Glomerular endothelial cell (primary cell): ENCODE results near the gene CLPX. TPM values are rescaled to one million over a fixed set of nuclear protein-coding genes. Genes with fewer than 3 reads are reported as not detected.
"Not testable (repeated sequence)": the region's sequence is repeated elsewhere in the genome, so short reads cannot be mapped to it uniquely, and the experiment has no call there.

Source experiments
- DNase-seq: peaks from one replicate; pipeline ENCODE4 v3.0.0-alpha.2; 2011; ENCODE audit warnings: low read depth, low spot score; ENCODE audit errors: extremely low read depth
- total RNA-seq: library from RNA; depleted of rRNA; stranded (reverse); fragments of >200 nt; gene quantifications from 2 replicates; pipeline ENCODE4 v1.2.3, GENCODE V29; 2015

The CLPX gene
- total RNA-seq, 1 donor from 2014 or later: 37.9 TPM

GRCh38 chr15:65207280-65207840 is 22.2 kb upstream of the CLPX start:
- no peak for DNase-seq

GRCh38 chr15:65206750-65207149 is 21.6 kb upstream of the CLPX start:
- DNase-seq: no peak

- DNase-seq: no peak
These were observed 20.0 kb upstream of the CLPX start for GRCh38 chr15:65204931-65205660.

GRCh38 chr15:65204236-65204930 is 19.2 kb upstream of the CLPX start:
- no peak for DNase-seq

- no peak for DNase-seq
These were observed 16.8 kb upstream of the CLPX start for GRCh38 chr15:65201918-65202317.

GRCh38 chr15:65198571-65198970 is 13.4 kb upstream of the CLPX start:
- DNase-seq: no peak

- no peak for DNase-seq
These were observed 12.1 kb upstream of the CLPX start for GRCh38 chr15:65197337-65197645.

- no peak for DNase-seq
These were observed 11.6 kb upstream of the CLPX start for GRCh38 chr15:65196637-65197336.

- no peak for DNase-seq
These were observed 10.4 kb upstream of the CLPX start for GRCh38 chr15:65195548-65195923.

GRCh38 chr15:65194826-65195547 is 9.8 kb upstream of the CLPX start:
- DNase-seq: no peak

GRCh38 chr15:65192016-65192415 is 6.9 kb upstream of the CLPX start:
- DNase-seq: no peak

- DNase-seq: no peak
These were observed 4.1 kb upstream of the CLPX start for GRCh38 chr15:65189102-65189740.

- DNase-seq: not testable (repeated sequence)
These were observed 3.3 kb upstream of the CLPX start for GRCh38 chr15:65188472-65188871.

GRCh38 chr15:65184305-65184867 is 756 bp downstream of the CLPX start:
- no peak for DNase-seq

- DNase-seq: no peak
These were observed 1.3 kb downstream of the CLPX start for GRCh38 chr15:65183865-65184159.

GRCh38 chr15:65182538-65182937 is 2.6 kb downstream of the CLPX start:
- no peak for DNase-seq

- DNase-seq: not testable (repeated sequence)
These were observed 3.4 kb downstream of the CLPX start for GRCh38 chr15:65181582-65182353.

GRCh38 chr15:65180167-65180566 is 5.0 kb downstream of the CLPX start:
- no peak for DNase-seq

GRCh38 chr15:65177901-65178300 is 7.2 kb downstream of the CLPX start:
- no peak for DNase-seq

GRCh38 chr15:65176056-65176455 is 9.1 kb downstream of the CLPX start:
- DNase-seq: no peak
